Mesendoderm (in vitro differentiated cells): Measurements from ENCODE around the gene SMIM32.

Experiments
- DNase-seq: peaks from one replicate; pipeline ENCODE4 v3.0.0; 2013
- H2AK5ac ChIP-seq: 2 replicates; pipeline ENCODE4 v1.6.1; 2013; ENCODE audit warnings: low read length, inconsistent platforms
- H2BK120ac ChIP-seq: 2 replicates; pipeline ENCODE4 v1.6.1; 2013; ENCODE audit warnings: low read depth, mild to moderate bottlenecking, low read length, moderate library complexity, mixed read lengths
- H2BK15ac ChIP-seq: replicated peaks from 2 replicates; pipeline ENCODE4 v1.6.1; 2013; ENCODE audit warnings: low read depth, mild to moderate bottlenecking, moderate library complexity
- H2BK5ac ChIP-seq: 2 replicates; pipeline ENCODE4 v1.6.1; 2013; ENCODE audit warnings: low read length, inconsistent platforms
- H3K18ac ChIP-seq: 2 replicates; pipeline ENCODE4 v1.6.1; 2013; ENCODE audit warnings: mild to moderate bottlenecking, low read length, mixed read lengths
- H3K23ac ChIP-seq: one replicate; pipeline ENCODE4 v1.6.1; 2013; ENCODE audit warnings: low read length
- H3K27ac ChIP-seq: 2 replicates; pipeline ENCODE4 v1.5.1; 2013; ENCODE audit warnings: low read depth, mild to moderate bottlenecking, inconsistent platforms, low read length, moderate library complexity
- H3K27me3 ChIP-seq: 2 replicates; pipeline ENCODE4 v1.6.1; 2013; ENCODE audit warnings: low read length, control low read depth, mild to moderate bottlenecking, inconsistent platforms; ENCODE audit not compliant: insufficient read depth, poor library complexity
- H3K36me3 ChIP-seq: 2 replicates; pipeline ENCODE4 v1.6.1; 2013; ENCODE audit warnings: low read length, inconsistent platforms; ENCODE audit not compliant: control insufficient read depth, insufficient read depth
- H3K4ac ChIP-seq: one replicate; pipeline ENCODE4 v1.6.1; 2013; ENCODE audit warnings: low read depth, mild to moderate bottlenecking, low read length, moderate library complexity
- H3K4me1 ChIP-seq: 2 replicates; pipeline ENCODE4 v1.6.1; 2013; ENCODE audit warnings: low read depth, low read length, inconsistent platforms; ENCODE audit not compliant: control insufficient read depth
- H3K4me2 ChIP-seq: 2 replicates; pipeline ENCODE4 v1.6.1; 2013; ENCODE audit warnings: low read length
- H3K4me3 ChIP-seq: 2 replicates; pipeline ENCODE4 v1.5.1; 2013; ENCODE audit warnings: mild to moderate bottlenecking, low read length
- H3K56ac ChIP-seq: one replicate; pipeline ENCODE4 v1.6.1; 2013; ENCODE audit warnings: low read length
- H3K79me1 ChIP-seq: 2 replicates; pipeline ENCODE4 v1.6.1; 2013; ENCODE audit warnings: low read length, inconsistent platforms
- H3K79me2 ChIP-seq: 2 replicates; pipeline ENCODE4 v1.6.1; 2013; ENCODE audit warnings: mild to moderate bottlenecking, low read length; ENCODE audit not compliant: control insufficient read depth, insufficient read depth
- H3K9ac ChIP-seq: 2 replicates; pipeline ENCODE4 v1.6.1; 2013; ENCODE audit warnings: low read length, inconsistent platforms
- H4K5ac ChIP-seq: one replicate; pipeline ENCODE4 v1.6.1; 2013; ENCODE audit warnings: low read length
- H4K8ac ChIP-seq: one replicate; pipeline ENCODE4 v1.6.1; 2013; ENCODE audit warnings: low read depth, mild to moderate bottlenecking, control low read depth, low read length, moderate library complexity
- WGBS: extraction: QIAGEN DNeasy Blood & Tissue Kit; methylation state at CpG from one replicate; pipeline ENCODE4 v1.1.7; 2013; ENCODE audit warnings: low lambda C conversion rate, missing lambda C conversion rate; ENCODE audit not compliant: insufficient coverage; ENCODE audit errors: extremely low coverage; 5-methylcytosine and 5-hydroxymethylcytosine counted together

Gene SMIM32

GRCh38 chr5:136190904-136191303 lies 2.1 kb downstream of the SMIM32 start:
- Histone ChIP-seq H3K79me2 (no peaks in the 10 kb centered on the region), H3K27me3 (peaks cover 8% of the 10 kb centered on the region), H3K4me3 (no peak overlapping the region), H2BK120ac (no peak overlapping the region), H3K18ac (no peak overlapping the region), H3K4me2 (no peak overlapping the region), H4K5ac (no peak overlapping the region), H3K56ac (no peak overlapping the region), H3K4ac (no peak overlapping the region), H4K8ac (no peak overlapping the region), H3K27ac (no peak overlapping the region), H2BK5ac (no peak overlapping the region), H3K79me1 (no peaks in the 10 kb centered on the region), H3K23ac (no peak overlapping the region), H3K4me1 (peaks cover 3% of the 10 kb centered on the region), H2BK15ac (no peak overlapping the region), H3K36me3 (no peaks in the 10 kb centered on the region), H3K9ac (no peak overlapping the region), H2AK5ac (no peak overlapping the region)
- DNase-seq = no peak
- no CpG with 5 or more reads among the region's 1 CpG for WGBS

GRCh38 chr5:136190091-136190720 lies 2.8 kb downstream of the SMIM32 start:
- peaks cover 8% of the 10 kb centered on the region for H3K27me3 ChIP-seq
- no peaks in the 10 kb centered on the region for H3K36me3 ChIP-seq
- H2BK5ac ChIP-seq = no peak overlapping the region
- no peak for DNase-seq
- no peak overlapping the region for H3K18ac ChIP-seq
- no peak overlapping the region for H4K5ac ChIP-seq
- no peaks in the 10 kb centered on the region for H3K79me1 ChIP-seq
- no peak overlapping the region for H2BK120ac ChIP-seq
- H3K4me2 ChIP-seq = no peak overlapping the region
- H3K79me2 ChIP-seq = no peaks in the 10 kb centered on the region
- no peak overlapping the region for H3K9ac ChIP-seq
- no peak overlapping the region for H4K8ac ChIP-seq
- no peak overlapping the region for H3K56ac ChIP-seq
- H3K27ac ChIP-seq = no peak overlapping the region
- H3K4me3 ChIP-seq = no peak overlapping the region
- no peak overlapping the region for H3K4ac ChIP-seq
- no peak overlapping the region for H3K23ac ChIP-seq
- H3K4me1 ChIP-seq = peaks cover 3% of the 10 kb centered on the region
- no peak overlapping the region for H2BK15ac ChIP-seq
- no peak overlapping the region for H2AK5ac ChIP-seq
- WGBS = no CpG with 5 or more reads among the region's 5 CpGs

- no peak overlapping the region for H3K4ac ChIP-seq
- H2BK120ac ChIP-seq = no peak overlapping the region
- no peak overlapping the region for H3K56ac ChIP-seq
- H4K5ac ChIP-seq = no peak overlapping the region
- WGBS = no CpG with 5 or more reads among the region's 7 CpGs
- no peak overlapping the region for H2AK5ac ChIP-seq
- no peaks in the 10 kb centered on the region for H3K36me3 ChIP-seq
- no peak overlapping the region for H3K4me2 ChIP-seq
- DNase-seq = no peak
- H3K18ac ChIP-seq = no peak overlapping the region
- no peak overlapping the region for H2BK5ac ChIP-seq
- H2BK15ac ChIP-seq = no peak overlapping the region
- peaks cover 6% of the 10 kb centered on the region for H3K27me3 ChIP-seq
- no peak overlapping the region for H3K23ac ChIP-seq
- H3K4me3 ChIP-seq = no peak overlapping the region
- no peak overlapping the region for H3K27ac ChIP-seq
- no peaks in the 10 kb centered on the region for H3K79me2 ChIP-seq
- H4K8ac ChIP-seq = no peak overlapping the region
- no peak overlapping the region for H3K9ac ChIP-seq
- H3K4me1 ChIP-seq = peaks cover 3% of the 10 kb centered on the region
- no peaks in the 10 kb centered on the region for H3K79me1 ChIP-seq
These were observed 4.1 kb downstream of the SMIM32 start for GRCh38 chr5:136188859-136189258.

GRCh38 chr5:136186796-136187195 lies 6.2 kb downstream of the SMIM32 start:
- no peaks in the 10 kb centered on the region for H3K4me1 ChIP-seq
- H3K4me3 ChIP-seq = no peak overlapping the region
- no peak overlapping the region for H3K9ac ChIP-seq
- H3K4ac ChIP-seq = no peak overlapping the region
- no peak overlapping the region for H2AK5ac ChIP-seq
- no peak overlapping the region for H2BK5ac ChIP-seq
- H4K8ac ChIP-seq = no peak overlapping the region
- H3K36me3 ChIP-seq = no peaks in the 10 kb centered on the region
- H2BK120ac ChIP-seq = no peak overlapping the region
- no peak for DNase-seq
- no peak overlapping the region for H3K18ac ChIP-seq
- H3K27me3 ChIP-seq = peaks cover 5% of the 10 kb centered on the region
- H2BK15ac ChIP-seq = no peak overlapping the region
- H4K5ac ChIP-seq = no peak overlapping the region
- no peaks in the 10 kb centered on the region for H3K79me2 ChIP-seq
- H3K79me1 ChIP-seq = no peaks in the 10 kb centered on the region
- H3K23ac ChIP-seq = no peak overlapping the region
- H3K56ac ChIP-seq = no peak overlapping the region
- no peak overlapping the region for H3K4me2 ChIP-seq
- no CpG with 5 or more reads among the region's 2 CpGs for WGBS
- no peak overlapping the region for H3K27ac ChIP-seq

- Histone ChIP-seq H3K9ac (no peak overlapping the region), H3K79me1 (no peaks in the 10 kb centered on the region), H2BK15ac (no peak overlapping the region), H3K4me1 (no peaks in the 10 kb centered on the region), H3K4me3 (no peak overlapping the region), H4K8ac (no peak overlapping the region), H3K4ac (no peak overlapping the region), H3K4me2 (no peak overlapping the region), H2BK5ac (no peak overlapping the region), H3K27me3 (peaks cover 2% of the 10 kb centered on the region), H3K18ac (no peak overlapping the region), H3K23ac (no peak overlapping the region), H2BK120ac (no peak overlapping the region), H3K27ac (no peak overlapping the region), H3K79me2 (no peaks in the 10 kb centered on the region), H4K5ac (no peak overlapping the region), H3K36me3 (no peaks in the 10 kb centered on the region), H3K56ac (no peak overlapping the region), H2AK5ac (no peak overlapping the region)
- WGBS = no CpG with 5 or more reads among the region's 5 CpGs
- DNase-seq = no peak
These were observed 6.8 kb downstream of the SMIM32 start for GRCh38 chr5:136185974-136186665.

- no peaks in the 10 kb centered on the region for H3K36me3 ChIP-seq
- H3K23ac ChIP-seq = no peak overlapping the region
- no peak overlapping the region for H2BK5ac ChIP-seq
- H3K4me1 ChIP-seq = no peaks in the 10 kb centered on the region
- no peak for DNase-seq
- no peak overlapping the region for H3K18ac ChIP-seq
- H3K79me2 ChIP-seq = no peaks in the 10 kb centered on the region
- H3K9ac ChIP-seq = no peak overlapping the region
- no peak overlapping the region for H3K4me2 ChIP-seq
- H3K27me3 ChIP-seq = no peaks in the 10 kb centered on the region
- no peak overlapping the region for H3K4ac ChIP-seq
- no peak overlapping the region for H4K8ac ChIP-seq
- no peak overlapping the region for H3K4me3 ChIP-seq
- no peak overlapping the region for H3K56ac ChIP-seq
- H2AK5ac ChIP-seq = no peak overlapping the region
- no peak overlapping the region for H2BK15ac ChIP-seq
- no peaks in the 10 kb centered on the region for H3K79me1 ChIP-seq
- no peak overlapping the region for H4K5ac ChIP-seq
- H3K27ac ChIP-seq = no peak overlapping the region
- WGBS = no CpG with 5 or more reads among the region's 1 CpG
- H2BK120ac ChIP-seq = no peak overlapping the region
These were observed 10.3 kb downstream of the SMIM32 start for GRCh38 chr5:136182618-136183017.
